HG03135 (cell line): ENCODE data around the gene DEPDC5.
"Not testable (repeated sequence)": the region's sequence is repeated elsewhere in the genome, so short reads cannot be mapped to it uniquely, and the experiment has no call there.

Source experiments
- ATAC-seq: cut with Tn5 transposase; IDR thresholded peaks from one replicate; pipeline ENCODE4 v1.9.1; 2021; ENCODE audit warnings: mild to moderate bottlenecking, moderate library complexity; ENCODE audit not compliant: unreplicated experiment

Gene DEPDC5

GRCh38 chr22:31748490-31748889, 5.3 kb upstream of the DEPDC5 start:
- ATAC-seq, result no peak

- ATAC-seq, result peak; percentile 53
Measured at GRCh38 chr22:31749636-31750364, 4.0 kb upstream of the DEPDC5 start, which contains the start of gene PRR14L. Gene PRR14L (minus strand): TSS chr22:31750132. CDS start chr22:31738860, 11,272 bp downstream.

GRCh38 chr22:31750365-31751284, 3.2 kb upstream of the DEPDC5 start:
- ATAC-seq, result no peak

GRCh38 chr22:31752096-31752847, 1.5 kb upstream of the DEPDC5 start:
- no peak for ATAC-seq

GRCh38 chr22:31753005-31753633, 700 bp upstream of the DEPDC5 start:
- peak; percentile 17 for ATAC-seq

- no peak for ATAC-seq
Measured at GRCh38 chr22:31754813-31755212, 994 bp downstream of the DEPDC5 start.

GRCh38 chr22:31757265-31757664, 3.4 kb downstream of the DEPDC5 start:
- ATAC-seq, result no peak

GRCh38 chr22:31758860-31759259, 5.0 kb downstream of the DEPDC5 start:
- ATAC-seq, result not testable (repeated sequence)

- ATAC-seq, result no peak
Measured at GRCh38 chr22:31764785-31765184, 11.0 kb downstream of the DEPDC5 start.

- ATAC-seq, result no peak
Measured at GRCh38 chr22:31768422-31769059, 14.7 kb downstream of the DEPDC5 start.

GRCh38 chr22:31773416-31773815, 19.6 kb downstream of the DEPDC5 start:
- no peak for ATAC-seq

- no peak for ATAC-seq
Measured at GRCh38 chr22:31776231-31776630, 22.4 kb downstream of the DEPDC5 start.

GRCh38 chr22:31789803-31790202, 36.0 kb downstream of the DEPDC5 start:
- ATAC-seq, result no peak

- ATAC-seq, result no peak
Measured at GRCh38 chr22:31790240-31790639, 36.4 kb downstream of the DEPDC5 start.

- not testable (repeated sequence) for ATAC-seq
Measured at GRCh38 chr22:31799358-31799757, 45.5 kb downstream of the DEPDC5 start.

GRCh38 chr22:31800065-31800464, 46.2 kb downstream of the DEPDC5 start:
- no peak for ATAC-seq

GRCh38 chr22:31800861-31801260, 47.0 kb downstream of the DEPDC5 start:
- not testable (repeated sequence) for ATAC-seq

- ATAC-seq, result no peak
Measured at GRCh38 chr22:31802575-31802974, 48.8 kb downstream of the DEPDC5 start.

- ATAC-seq, result no peak
Measured at GRCh38 chr22:31806751-31807150, 52.9 kb downstream of the DEPDC5 start.

- no peak for ATAC-seq
Measured at GRCh38 chr22:31812977-31813605, 59.3 kb downstream of the DEPDC5 start.
